Measurements from ENCODE around the gene CDK6. TPM values are rescaled to one million over a fixed set of nuclear protein-coding genes. Genes with fewer than 3 reads are reported as not detected.

CDK6 gene
- total and polyA plus RNA-seq, 9 of the 15 experiments (the other 6 are each of a cell fraction or from before 2014, with no cell fraction given): 7.6 to 109 (median 44.4) TPM

- Histone ChIP-seq H3K36me3 (ENCODE audit: control insufficient read depth, insufficient read depth, low read length) (peaks cover 10% of the 10 kb centered on the region; the same call in 1 of the 3 replicates), H2AFZ (ENCODE audit: low read depth, low read length) (no peak overlapping the region), H3K9me1 (ENCODE audit: control insufficient read depth, insufficient read depth, low read length) (peaks cover 3% of the 10 kb centered on the region), H3K27me3 (ENCODE audit: control insufficient read depth in 2 of 2, insufficient read depth in 2 of 2, low read length in 2 of 2) (no peaks in the 10 kb centered on the region), H3K4me2 (ENCODE audit: insufficient read depth, low read length) (no peak overlapping the region), H4K20me1 (replicated peaks; ENCODE audit: control insufficient read depth, insufficient read depth, low read length) (no peaks in the 10 kb centered on the region), H3K9me3 (replicated peaks; ENCODE audit: control insufficient read depth, insufficient read depth, low read depth, low read length) (no peaks in the 10 kb centered on the region), H3K79me2 (ENCODE audit: control insufficient read depth, insufficient read depth, low read length) (no peaks in the 10 kb centered on the region; the same call in 1 of the 3 replicates), H3K27ac (ENCODE audit: extremely low read depth, low read depth, low read length) (no peak overlapping the region), H3K9ac (ENCODE audit: insufficient read depth in 1 of 2, low read depth in 2 of 2, low read length in 2 of 2) (no peak overlapping the region), H3K4me3 (no peak overlapping the region), H3K4me1 (replicated peaks in 1 of 2; ENCODE audit: control insufficient read depth in 2 of 2, insufficient read depth in 2 of 2, low read length in 2 of 2) (peaks cover 0 to 5% of the 10 kb centered on the region in 2 experiments; a peak in 1 of 5 replicates)
- no peak for TF ChIP-seq SMAD2 (IDR thresholded peaks at IDR 0.05; ENCODE audit: low read depth, low read length)
- TF ChIP-seq ZFP30 (CRISPR knock-in tag; IDR thresholded peaks at IDR 0.05; ENCODE audit: borderline replicate concordance): no peak
- TF ChIP-seq ZNF347 (CRISPR knock-in tag; IDR thresholded peaks at IDR 0.05; ENCODE audit: low read depth): no peak
- TF ChIP-seq EP400 (IDR thresholded peaks at IDR 0.05): no peak
- TF ChIP-seq STAT5A (IDR thresholded peaks at IDR 0.05; ENCODE audit: borderline replicate concordance, low read length): no peak
- TF ChIP-seq HDGF (IDR thresholded peaks at IDR 0.05): no peak
- in situ Hi-C loops (cut with MboI): no loop called here
- no peak for ATAC-seq
- 97% methylated on average over 2 of the region's 2 CpGs for WGBS (ENCODE audit: insufficient coverage, low coverage, missing lambda C conversion rate)
- BruUV-seq (replicated peaks): no TSS peak
- POLR2A ChIA-PET: interaction anchor here (0.8 to 2.2 kb wide), 3 partner anchors 8 to 402 kb away, joined by 3 to 10 read pairs (median 3); no protein-coding TSS in a partner anchor
- no peak for FAIRE-seq
- intact Hi-C loops (cut with micrococcal nuclease): no loop called here
- CTCF ChIA-PET (ENCODE audit: low intra/inter-chr PET ratio): no interaction called here
- no peak for DNase-seq (ENCODE audit: extremely low read depth in 1 of 4, low spot score in 3 of 4)
Observed at GRCh38 chr7:92643821-92644220, 192.6 kb downstream of the CDK6 start.

GRCh38 chr7:92641921-92642511 lies 194.4 kb downstream of the CDK6 start:
- H3K27me3 ChIP-seq (ENCODE audit: control insufficient read depth in 2 of 2, insufficient read depth in 2 of 2, low read length in 2 of 2): no peaks in the 10 kb centered on the region
- no peak overlapping the region for H3K9ac ChIP-seq (ENCODE audit: insufficient read depth in 1 of 2, low read depth in 2 of 2, low read length in 2 of 2)
- H3K9me3 ChIP-seq (replicated peaks; ENCODE audit: control insufficient read depth, insufficient read depth, low read depth, low read length): no peaks in the 10 kb centered on the region
- peaks cover 3% of the 10 kb centered on the region for H3K9me1 ChIP-seq (ENCODE audit: control insufficient read depth, insufficient read depth, low read length)
- no peaks in the 10 kb centered on the region; the same call in 1 of the 3 replicates for H3K79me2 ChIP-seq (ENCODE audit: control insufficient read depth, insufficient read depth, low read length)
- ChIA-PET CTCF (ENCODE audit: low intra/inter-chr PET ratio) (no interaction called here), POLR2A (interaction anchor here (0.6 kb wide), 1 partner anchor 631 kb away, joined by 4 read pairs; no protein-coding TSS in a partner anchor)
- FAIRE-seq (no peak), DNase-seq (ENCODE audit: extremely low read depth in 1 of 4, low spot score in 3 of 4) (peak in 1 of 4 experiments; percentile 32), ATAC-seq (peak; percentile 57)
- peaks cover 0 to 5% of the 10 kb centered on the region in 2 experiments; a peak in 1 of 5 replicates for H3K4me1 ChIP-seq (replicated peaks in 1 of 2; ENCODE audit: control insufficient read depth in 2 of 2, insufficient read depth in 2 of 2, low read length in 2 of 2)
- intact Hi-C loops (cut with micrococcal nuclease) (no loop called here), in situ Hi-C loops (cut with MboI) (no loop called here)
- H4K20me1 ChIP-seq (replicated peaks; ENCODE audit: control insufficient read depth, insufficient read depth, low read length): no peaks in the 10 kb centered on the region
- no peak overlapping the region for H3K27ac ChIP-seq (ENCODE audit: extremely low read depth, low read depth, low read length)
- BruUV-seq (replicated peaks): no TSS peak
- H3K4me2 ChIP-seq (ENCODE audit: insufficient read depth, low read length): no peak overlapping the region
- WGBS (ENCODE audit: insufficient coverage, low coverage, missing lambda C conversion rate): 66% methylated on average over 4 of the region's 4 CpGs
- H3K36me3 ChIP-seq (ENCODE audit: control insufficient read depth, insufficient read depth, low read length): peaks cover 4% of the 10 kb centered on the region; the same call in 1 of the 3 replicates
- H2AFZ ChIP-seq (ENCODE audit: low read depth, low read length): no peak overlapping the region
- no peak overlapping the region for H3K4me3 ChIP-seq
- peak; percentile 79 for TF ChIP-seq ATF3 (IDR thresholded peaks at IDR 0.05)
- no peak for TF ChIP-seq ATF3 (CRISPR knock-in tag; conservative IDR thresholded peaks at IDR 0.05)
- no peak for TF ChIP-seq POLR2G (IDR thresholded peaks at IDR 0.05; ENCODE audit: low read depth, low read length)
- TF ChIP-seq ZNF165 (CRISPR knock-in tag; IDR thresholded peaks at IDR 0.05; ENCODE audit: borderline replicate concordance): no peak
- TF ChIP-seq HMG20A (CRISPR knock-in tag; conservative IDR thresholded peaks at IDR 0.05): no peak
- TF ChIP-seq ZNF780A (CRISPR knock-in tag; IDR thresholded peaks at IDR 0.05): no peak
- TF ChIP-seq ZNF184 (CRISPR knock-in tag; IDR thresholded peaks at IDR 0.05): no peak
- TF ChIP-seq THAP12 (CRISPR knock-in tag; IDR thresholded peaks at IDR 0.05): no peak

Measured in K562 (cell line).